Measurements from ENCODE around the gene SF1. TPM values are rescaled to one million over a fixed set of nuclear protein-coding genes. Genes with fewer than 3 reads are reported as not detected.

Gene SF1
- total RNA-seq, 1 donor from 2014 or later = 460 TPM

GRCh38 chr11:64805481-64805880 is 27.1 kb upstream of the SF1 start:
- Mint-ChIP-seq H3K27ac (no peak overlapping the region), H3K9me3 (no peaks in the 10 kb centered on the region), H3K4me1 (ENCODE audit: low read depth) (peaks cover 24% of the 10 kb centered on the region), H3K4me3 (ENCODE audit: low read depth) (no peak overlapping the region), H3K27me3 (ENCODE audit: low read depth) (no peaks in the 10 kb centered on the region), H3K36me3 (ENCODE audit: low read depth) (peaks cover 33% of the 10 kb centered on the region)
- no peak for DNase-seq (ENCODE audit: low spot score)
- intact Hi-C loops (cut with micrococcal nuclease) = no loop called here

- intact Hi-C loops (cut with micrococcal nuclease) = no loop called here
- no peak for DNase-seq (ENCODE audit: low spot score)
- H3K9me3 Mint-ChIP-seq = no peaks in the 10 kb centered on the region
- no peak overlapping the region for H3K27ac Mint-ChIP-seq
- H3K27me3 Mint-ChIP-seq (ENCODE audit: low read depth) = no peaks in the 10 kb centered on the region
- peak overlapping the region; percentile 86 for H3K4me3 Mint-ChIP-seq (ENCODE audit: low read depth)
- peaks cover 37% of the 10 kb centered on the region for H3K36me3 Mint-ChIP-seq (ENCODE audit: low read depth)
- H3K4me1 Mint-ChIP-seq (ENCODE audit: low read depth) = peaks cover 21% of the 10 kb centered on the region
Measured at GRCh38 chr11:64804346-64805210, 26.2 kb upstream of the SF1 start.

GRCh38 chr11:64803846-64804345 is 25.6 kb upstream of the SF1 start:
- Mint-ChIP-seq H3K4me3 (ENCODE audit: low read depth) (peak overlapping the region; percentile 86), H3K27ac (peak overlapping the region; percentile 89), H3K27me3 (ENCODE audit: low read depth) (no peaks in the 10 kb centered on the region), H3K36me3 (ENCODE audit: low read depth) (peaks cover 41% of the 10 kb centered on the region), H3K4me1 (ENCODE audit: low read depth) (peaks cover 16% of the 10 kb centered on the region), H3K9me3 (no peaks in the 10 kb centered on the region)
- no peak for DNase-seq (ENCODE audit: low spot score)
- intact Hi-C loops (cut with micrococcal nuclease) = loop anchor here (2.0 kb wide), 1 partner anchor 25 kb away; the partner anchor contains the start of gene SF1

DNA sequence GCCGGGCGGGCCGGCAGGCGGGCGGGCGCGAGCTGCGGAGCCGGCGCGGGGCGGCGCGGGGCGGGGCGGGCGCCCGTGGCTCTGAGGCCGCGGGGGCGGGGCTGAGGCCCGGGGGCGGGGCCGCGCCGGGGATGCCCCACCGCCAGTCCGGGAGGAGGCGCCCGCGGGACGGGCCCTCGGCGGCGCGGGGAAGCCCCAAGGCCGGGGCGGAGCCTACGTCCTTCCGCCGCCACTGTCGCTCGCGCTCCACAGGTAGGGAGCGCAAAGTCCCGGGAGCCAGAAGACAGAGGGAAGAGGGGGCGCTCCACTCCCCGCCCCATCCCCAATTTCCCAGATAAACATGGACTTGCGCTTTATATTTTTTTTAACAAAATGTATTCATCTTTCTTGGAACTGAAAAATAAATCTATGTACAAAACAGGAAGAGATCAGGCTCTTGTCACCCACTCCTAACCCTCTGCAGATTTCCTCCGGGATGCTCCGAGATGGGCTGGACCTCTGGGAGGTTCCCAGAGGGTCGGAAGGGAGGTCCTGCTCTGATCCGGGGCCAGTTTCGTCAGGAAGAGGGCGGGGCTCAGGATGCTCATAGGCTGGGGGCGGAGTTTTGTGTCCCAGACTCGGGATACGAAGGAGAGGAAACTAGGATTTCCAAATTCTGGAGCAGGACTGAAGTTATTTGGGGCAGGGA is 25.0 kb upstream of the SF1 start, which contains the start of gene MAP4K2:
Gene MAP4K2 (minus strand): TSS at position 57 of the 688 bp plus-strand sequence. CDS start 65 bp downstream, outside the sequence.
- Mint-ChIP-seq H3K4me3 (ENCODE audit: low read depth) (peak within 1 kb of the TSS; percentile 86), H3K27me3 (ENCODE audit: low read depth) (no peaks in the 10 kb centered on the region), H3K4me1 (ENCODE audit: low read depth) (peaks cover 17% of the 10 kb centered on the region), H3K36me3 (ENCODE audit: low read depth) (peaks cover 44% of the 10 kb centered on the region), H3K9me3 (no peaks in the 10 kb centered on the region), H3K27ac (peak within 1 kb of the TSS; percentile 89)
- DNase-seq (ENCODE audit: low spot score) = peak; percentile 86
- intact Hi-C loops (cut with micrococcal nuclease) = loop anchor here (2.0 kb wide), 1 partner anchor 25 kb away; the partner anchor contains the start of gene SF1

DNA sequence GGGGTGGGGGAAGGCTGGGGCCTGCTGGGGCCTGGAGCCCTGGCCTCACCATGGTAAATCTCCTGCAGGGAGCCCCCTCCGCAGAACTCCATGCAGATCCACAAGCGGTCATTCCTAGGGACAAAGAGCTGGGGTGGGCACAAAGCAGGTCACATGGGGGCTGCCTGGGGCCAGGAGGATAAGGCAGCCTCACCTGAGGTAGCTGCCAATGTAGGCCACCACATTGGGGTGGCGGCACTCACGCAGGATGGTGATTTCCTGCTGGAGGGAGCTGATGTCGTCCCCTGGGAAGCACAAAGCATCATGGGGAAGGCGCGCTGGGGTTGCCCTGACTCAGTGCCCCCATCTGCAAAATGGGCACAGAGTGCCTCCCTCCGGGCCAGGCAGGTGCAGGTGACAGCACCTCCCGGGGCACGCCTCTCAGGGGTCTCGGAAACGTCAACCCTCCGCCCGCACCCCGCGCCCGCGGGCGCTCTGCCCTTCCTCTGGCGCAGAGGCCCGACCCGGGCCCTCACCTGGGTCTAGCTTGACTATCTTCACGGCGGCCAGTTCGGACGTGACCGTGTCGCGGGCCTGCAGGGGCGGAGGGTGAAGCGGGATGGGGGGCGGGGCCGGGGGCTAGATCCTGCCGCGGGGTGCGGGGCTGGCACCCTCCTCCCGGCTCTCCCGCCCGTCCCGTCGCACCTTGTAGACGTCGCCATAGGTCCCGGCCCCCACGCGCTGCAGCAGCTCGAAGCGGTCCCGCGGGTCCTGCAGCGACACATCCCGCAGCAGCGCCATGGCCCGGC is 24.2 kb upstream of the SF1 start:
- H3K36me3 Mint-ChIP-seq (ENCODE audit: low read depth) = peaks cover 41% of the 10 kb centered on the region
- H3K27ac Mint-ChIP-seq = peak overlapping the region; percentile 58
- H3K4me1 Mint-ChIP-seq (ENCODE audit: low read depth) = peaks cover 14% of the 10 kb centered on the region
- no peak for DNase-seq (ENCODE audit: low spot score)
- H3K4me3 Mint-ChIP-seq (ENCODE audit: low read depth) = peak overlapping the region; percentile 82
- H3K9me3 Mint-ChIP-seq = no peaks in the 10 kb centered on the region
- H3K27me3 Mint-ChIP-seq (ENCODE audit: low read depth) = no peaks in the 10 kb centered on the region
- intact Hi-C loops (cut with micrococcal nuclease) = loop anchor here (2.0 kb wide), 1 partner anchor 24 kb away; the partner anchor contains the start of gene SF1

- no peak for DNase-seq (ENCODE audit: low spot score)
- Mint-ChIP-seq H3K36me3 (ENCODE audit: low read depth) (peaks cover 34% of the 10 kb centered on the region), H3K27me3 (ENCODE audit: low read depth) (no peaks in the 10 kb centered on the region), H3K4me1 (ENCODE audit: low read depth) (peaks cover 12% of the 10 kb centered on the region), H3K9me3 (no peaks in the 10 kb centered on the region), H3K4me3 (ENCODE audit: low read depth) (peak overlapping the region; percentile 82), H3K27ac (peak overlapping the region; percentile 68)
- intact Hi-C loops (cut with micrococcal nuclease) = loop anchor here (2.0 kb wide), 1 partner anchor 23 kb away; the partner anchor contains the start of gene SF1
Measured at GRCh38 chr11:64801561-64802369, 23.4 kb upstream of the SF1 start.

- Mint-ChIP-seq H3K27ac (no peak overlapping the region), H3K4me1 (ENCODE audit: low read depth) (peaks cover 11% of the 10 kb centered on the region), H3K27me3 (ENCODE audit: low read depth) (no peaks in the 10 kb centered on the region), H3K4me3 (ENCODE audit: low read depth) (no peak overlapping the region), H3K36me3 (ENCODE audit: low read depth) (peaks cover 34% of the 10 kb centered on the region), H3K9me3 (no peaks in the 10 kb centered on the region)
- intact Hi-C loops (cut with micrococcal nuclease) = no loop called here
- DNase-seq (ENCODE audit: low spot score) = no peak
Measured at GRCh38 chr11:64801158-64801464, 22.8 kb upstream of the SF1 start.

- intact Hi-C loops (cut with micrococcal nuclease) = no loop called here
- H3K9me3 Mint-ChIP-seq = no peaks in the 10 kb centered on the region
- peaks cover 38% of the 10 kb centered on the region for H3K36me3 Mint-ChIP-seq (ENCODE audit: low read depth)
- peak overlapping the region; percentile 30 for H3K27ac Mint-ChIP-seq
- DNase-seq (ENCODE audit: low spot score) = no peak
- no peak overlapping the region for H3K4me3 Mint-ChIP-seq (ENCODE audit: low read depth)
- H3K4me1 Mint-ChIP-seq (ENCODE audit: low read depth) = peaks cover 10% of the 10 kb centered on the region
- no peaks in the 10 kb centered on the region for H3K27me3 Mint-ChIP-seq (ENCODE audit: low read depth)
Measured at GRCh38 chr11:64800303-64801157, 22.2 kb upstream of the SF1 start.

DNA sequence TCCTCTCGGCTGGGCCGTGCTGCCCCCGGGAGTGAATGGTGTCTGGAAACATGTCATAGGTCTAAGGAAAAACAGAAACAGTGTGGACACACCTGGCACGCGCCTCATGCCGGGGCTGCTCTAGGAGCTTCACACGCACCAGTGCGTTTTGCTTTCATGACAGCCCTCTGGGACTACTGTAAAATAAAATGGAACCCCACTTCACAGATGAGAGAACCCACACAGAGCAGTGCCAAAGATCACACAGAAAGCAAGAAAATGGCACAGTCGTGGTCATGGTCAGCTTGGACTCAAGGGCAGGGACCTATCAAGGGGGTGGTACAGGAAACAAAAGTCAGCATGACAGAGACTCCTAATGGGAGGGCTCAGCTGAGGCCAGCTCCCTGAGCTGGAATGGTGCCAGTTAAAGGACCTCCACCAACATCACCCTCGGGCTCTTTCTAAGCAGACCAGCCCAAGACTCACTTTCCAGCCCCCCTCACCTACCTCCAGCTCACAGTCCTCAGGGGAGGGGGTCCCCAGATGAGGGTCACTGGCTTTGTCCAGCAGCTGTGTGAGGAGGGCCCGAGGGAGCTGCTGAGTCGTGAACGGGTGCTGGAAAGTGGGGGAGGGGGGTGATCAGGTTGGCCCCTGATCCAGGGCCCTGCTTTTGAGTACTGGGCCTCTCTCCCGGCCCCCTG is 21.4 kb upstream of the SF1 start:
- Mint-ChIP-seq H3K36me3 (ENCODE audit: low read depth) (peaks cover 37% of the 10 kb centered on the region), H3K27me3 (ENCODE audit: low read depth) (no peaks in the 10 kb centered on the region), H3K4me1 (ENCODE audit: low read depth) (peaks cover 12% of the 10 kb centered on the region), H3K4me3 (ENCODE audit: low read depth) (no peak overlapping the region), H3K9me3 (no peaks in the 10 kb centered on the region), H3K27ac (no peak overlapping the region)
- intact Hi-C loops (cut with micrococcal nuclease) = no loop called here
- DNase-seq (ENCODE audit: low spot score) = no peak

DNA sequence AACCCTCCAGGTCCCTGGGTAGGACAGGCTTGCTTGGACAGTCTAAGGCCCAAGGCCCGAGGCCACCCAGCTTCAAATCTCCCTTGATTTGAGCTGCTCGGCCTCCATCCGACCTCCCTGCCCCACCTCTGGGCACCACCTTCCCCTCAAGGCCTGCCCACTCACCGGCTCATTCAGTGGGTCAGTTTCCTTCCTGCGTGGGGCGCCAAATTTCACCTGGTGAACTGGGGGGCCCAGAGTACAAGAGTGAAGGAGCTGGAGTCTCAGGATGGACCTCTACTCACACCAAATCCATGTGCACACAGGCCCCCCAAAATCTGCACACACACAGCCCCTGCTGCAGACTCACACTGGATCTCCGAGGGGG is 20.9 kb upstream of the SF1 start:
- no peaks in the 10 kb centered on the region for H3K9me3 Mint-ChIP-seq
- H3K36me3 Mint-ChIP-seq (ENCODE audit: low read depth) = peaks cover 41% of the 10 kb centered on the region
- no peak overlapping the region for H3K27ac Mint-ChIP-seq
- peaks cover 14% of the 10 kb centered on the region for H3K4me1 Mint-ChIP-seq (ENCODE audit: low read depth)
- intact Hi-C loops (cut with micrococcal nuclease) = no loop called here
- DNase-seq (ENCODE audit: low spot score) = no peak
- H3K4me3 Mint-ChIP-seq (ENCODE audit: low read depth) = no peak overlapping the region
- no peaks in the 10 kb centered on the region for H3K27me3 Mint-ChIP-seq (ENCODE audit: low read depth)

Data from activated T-helper 2 cell treated with anti-CD3 and anti-CD28 coated beads, Interferon-gamma antibody, Interleukin-2, Interleukin-4, amounts not matched to agents 10 μg/mL and 5 μg/mL and 100 μg/mL, durations not matched to agents 14 hours and 24 hours and 36 hours (primary cell).